Nephron (organoid): Measurements from ENCODE around the gene THSD4.

Source experiments
- H3K27ac Mint-ChIP-seq, 3 experiments: 2 replicates each; pipeline ENCODE4 v1.8.0; 2020; ENCODE audit warnings: mixed read lengths in 3 of 3, mild to moderate bottlenecking in 2 of 3, moderate library complexity in 1 of 3
- H3K27me3 Mint-ChIP-seq: 2 replicates; pipeline ENCODE4 v1.8.0; 2021; ENCODE audit warnings: low read depth, mild to moderate bottlenecking, moderate library complexity, mixed read lengths
- H3K36me3 Mint-ChIP-seq: 2 replicates; pipeline ENCODE4 v1.8.0; 2020; ENCODE audit warnings: low read depth, mixed read lengths
- H3K4me1 Mint-ChIP-seq: 2 replicates; pipeline ENCODE4 v1.8.0; 2020; ENCODE audit warnings: mixed read lengths
- H3K4me3 Mint-ChIP-seq, 3 experiments: 2 replicates each; pipeline ENCODE4 v1.8.0; 2020; ENCODE audit warnings: mild to moderate bottlenecking in 3 of 3, mixed read lengths in 3 of 3, moderate library complexity in 2 of 3
- H3K9me3 Mint-ChIP-seq: 2 replicates; pipeline ENCODE4 v1.8.0; 2020; ENCODE audit warnings: mixed read lengths
- TF ChIP-seq, protein P1 (sequence below), 3 experiments: fragments of 200-600 bp; sonication (generic); IDR thresholded peaks; one replicate each; pipeline ENCODE4 v1.5.0; 2021; ENCODE audit warnings: antibody characterized with exemption in 3 of 3; ENCODE audit not compliant: unreplicated experiment in 3 of 3

Gene THSD4

DNA sequence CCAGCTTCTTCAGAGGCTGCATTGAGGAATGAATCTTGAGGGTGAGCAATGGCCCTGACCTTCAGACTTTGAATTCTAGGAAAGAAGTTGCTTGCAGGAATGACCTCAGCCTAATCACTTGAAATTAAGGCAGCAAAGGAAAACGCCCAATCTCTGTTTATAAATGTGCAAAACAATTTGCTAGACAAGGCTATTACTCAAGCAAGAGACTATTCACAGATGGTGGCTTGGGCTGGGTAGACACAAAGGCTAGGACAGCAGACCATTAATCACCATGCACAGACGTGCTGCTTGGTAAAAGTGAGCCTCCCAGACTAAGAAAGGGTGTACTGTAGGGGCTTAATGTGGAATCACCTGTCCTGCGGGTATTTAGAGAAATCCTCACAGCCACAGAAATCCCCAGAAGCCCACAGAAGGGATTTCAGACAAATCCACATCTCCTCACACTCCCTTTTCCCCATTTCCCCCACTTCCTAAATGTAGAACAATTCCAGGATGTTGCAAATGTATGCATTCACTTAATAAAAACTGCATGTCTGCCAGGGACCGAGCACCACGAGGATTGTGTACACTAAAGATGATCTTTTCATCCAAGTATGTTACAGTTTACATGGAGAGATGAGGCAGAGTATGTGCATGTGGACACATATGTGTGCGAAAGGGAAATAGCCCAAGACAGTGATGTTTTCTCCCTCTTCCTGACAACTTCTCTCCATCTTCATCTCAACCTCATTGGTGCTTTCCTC is 259.5 kb downstream of the THSD4 start:
- Mint-ChIP-seq H3K9me3 (peaks cover 16% of the 10 kb centered on the region), H3K4me3 (no peak overlapping the region), H3K27ac (no peak overlapping the region), H3K36me3 (no peaks in the 10 kb centered on the region), H3K27me3 (peaks cover 3% of the 10 kb centered on the region), H3K4me1 (no peaks in the 10 kb centered on the region)
- TF ChIP-seq, protein P1, sequence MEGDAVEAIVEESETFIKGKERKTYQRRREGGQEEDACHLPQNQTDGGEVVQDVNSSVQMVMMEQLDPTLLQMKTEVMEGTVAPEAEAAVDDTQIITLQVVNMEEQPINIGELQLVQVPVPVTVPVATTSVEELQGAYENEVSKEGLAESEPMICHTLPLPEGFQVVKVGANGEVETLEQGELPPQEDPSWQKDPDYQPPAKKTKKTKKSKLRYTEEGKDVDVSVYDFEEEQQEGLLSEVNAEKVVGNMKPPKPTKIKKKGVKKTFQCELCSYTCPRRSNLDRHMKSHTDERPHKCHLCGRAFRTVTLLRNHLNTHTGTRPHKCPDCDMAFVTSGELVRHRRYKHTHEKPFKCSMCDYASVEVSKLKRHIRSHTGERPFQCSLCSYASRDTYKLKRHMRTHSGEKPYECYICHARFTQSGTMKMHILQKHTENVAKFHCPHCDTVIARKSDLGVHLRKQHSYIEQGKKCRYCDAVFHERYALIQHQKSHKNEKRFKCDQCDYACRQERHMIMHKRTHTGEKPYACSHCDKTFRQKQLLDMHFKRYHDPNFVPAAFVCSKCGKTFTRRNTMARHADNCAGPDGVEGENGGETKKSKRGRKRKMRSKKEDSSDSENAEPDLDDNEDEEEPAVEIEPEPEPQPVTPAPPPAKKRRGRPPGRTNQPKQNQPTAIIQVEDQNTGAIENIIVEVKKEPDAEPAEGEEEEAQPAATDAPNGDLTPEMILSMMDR (IDR thresholded peaks at IDR 0.05; ENCODE audit: unreplicated experiment in 3 of 3) = no peak

DNA sequence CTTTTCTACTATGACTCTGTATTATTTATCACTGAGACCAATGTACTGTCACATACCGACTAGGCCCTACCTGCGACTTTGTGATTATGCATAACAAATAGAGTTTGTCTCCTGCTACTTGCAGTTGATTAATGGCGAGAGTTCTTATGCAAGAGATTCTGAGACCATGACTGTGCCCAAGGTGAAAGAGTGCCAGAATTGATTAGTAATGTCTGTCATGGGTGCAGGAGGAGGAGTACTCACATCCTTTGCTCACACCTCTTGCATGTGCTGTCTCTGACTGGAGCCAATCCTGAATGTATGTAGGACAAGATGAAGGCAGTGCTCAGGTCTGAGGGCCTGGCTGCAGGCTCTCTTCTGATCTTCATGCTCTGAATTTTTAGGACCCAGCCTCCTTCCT is 260.7 kb downstream of the THSD4 start:
- Mint-ChIP-seq H3K4me1 (no peaks in the 10 kb centered on the region), H3K36me3 (no peaks in the 10 kb centered on the region), H3K27me3 (no peaks in the 10 kb centered on the region), H3K9me3 (peaks cover 4% of the 10 kb centered on the region), H3K4me3 (no peak overlapping the region), H3K27ac (no peak overlapping the region)
- TF ChIP-seq, protein P1 (IDR thresholded peaks at IDR 0.05; ENCODE audit: unreplicated experiment in 3 of 3) = no peak

DNA sequence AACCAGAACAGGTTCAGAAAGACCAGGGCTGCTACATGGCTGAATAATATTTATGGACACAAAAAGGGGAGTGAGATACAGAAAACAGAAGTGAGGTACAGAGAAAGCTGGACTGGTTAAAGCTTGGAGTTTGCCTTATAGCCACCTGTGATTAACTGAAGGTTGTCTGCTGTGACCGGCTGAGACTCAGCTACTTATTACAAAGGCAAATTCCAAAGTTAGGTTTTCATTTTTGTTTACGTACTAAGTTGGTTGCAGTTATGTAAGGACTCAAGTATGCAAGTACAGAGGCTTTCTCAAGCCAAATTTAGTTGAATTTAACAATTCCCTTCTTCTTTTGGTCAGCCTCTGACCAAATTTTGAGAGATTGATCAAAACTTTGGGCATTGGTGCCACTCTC is 264.6 kb downstream of the THSD4 start:
- TF ChIP-seq, protein P1 (IDR thresholded peaks at IDR 0.05; ENCODE audit: unreplicated experiment in 3 of 3) = no peak
- no peaks in the 10 kb centered on the region for H3K9me3 Mint-ChIP-seq
- H3K4me3 Mint-ChIP-seq = no peak overlapping the region
- H3K4me1 Mint-ChIP-seq = peaks cover 8% of the 10 kb centered on the region
- no peaks in the 10 kb centered on the region for H3K27me3 Mint-ChIP-seq
- H3K36me3 Mint-ChIP-seq = no peaks in the 10 kb centered on the region
- no peak overlapping the region for H3K27ac Mint-ChIP-seq

DNA sequence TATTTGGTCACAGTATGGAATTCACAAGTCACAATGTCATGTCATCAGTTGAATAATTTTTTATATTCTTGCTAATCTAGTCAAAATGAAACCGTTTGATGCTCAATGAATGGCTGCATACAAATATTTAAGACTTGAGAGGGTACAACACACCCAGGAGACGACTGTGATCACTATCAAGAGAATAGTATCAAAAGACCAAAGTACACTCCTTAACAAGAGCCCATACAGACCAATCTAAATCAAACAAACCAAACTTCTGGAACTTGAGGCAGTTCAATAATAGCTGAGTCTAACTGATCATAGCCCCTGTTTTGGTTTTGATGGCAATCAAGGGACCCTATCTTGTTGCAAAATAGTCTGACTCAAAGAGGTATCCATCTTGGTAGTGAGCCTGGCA is 265.1 kb downstream of the THSD4 start:
- TF ChIP-seq, protein P1 (IDR thresholded peaks at IDR 0.05; ENCODE audit: unreplicated experiment in 3 of 3) = no peak
- Mint-ChIP-seq H3K36me3 (no peaks in the 10 kb centered on the region), H3K27ac (no peak overlapping the region), H3K4me1 (peaks cover 13% of the 10 kb centered on the region), H3K27me3 (no peaks in the 10 kb centered on the region), H3K9me3 (no peaks in the 10 kb centered on the region), H3K4me3 (no peak overlapping the region)

DNA sequence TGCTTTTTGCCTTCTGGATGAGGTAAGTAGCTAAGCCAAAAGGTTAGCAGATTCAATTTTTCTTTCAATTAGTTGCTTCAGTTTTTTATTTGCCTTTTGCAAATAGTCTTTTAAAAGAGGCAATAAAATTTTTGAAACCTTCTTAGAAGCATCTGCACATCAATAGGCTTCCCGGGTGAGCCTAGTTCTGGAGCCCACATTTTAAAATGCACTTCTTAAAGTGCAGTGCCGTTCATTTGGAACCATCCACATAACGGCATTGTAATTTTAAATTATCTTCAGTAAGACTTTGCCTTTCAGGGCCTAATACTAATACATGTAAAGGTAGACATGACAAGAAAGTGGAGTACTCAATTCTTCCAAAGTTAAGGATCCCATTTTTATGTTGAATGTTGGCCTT is 269.2 kb downstream of the THSD4 start:
- peaks cover 3% of the 10 kb centered on the region for H3K9me3 Mint-ChIP-seq
- peak overlapping the region; percentile 38 to 71 (median 69) for H3K27ac Mint-ChIP-seq
- no peaks in the 10 kb centered on the region for H3K27me3 Mint-ChIP-seq
- TF ChIP-seq, protein P1 (IDR thresholded peaks at IDR 0.05; ENCODE audit: unreplicated experiment in 3 of 3) = no peak
- no peak overlapping the region for H3K4me3 Mint-ChIP-seq
- peaks cover 44% of the 10 kb centered on the region for H3K4me1 Mint-ChIP-seq
- H3K36me3 Mint-ChIP-seq = no peaks in the 10 kb centered on the region

DNA sequence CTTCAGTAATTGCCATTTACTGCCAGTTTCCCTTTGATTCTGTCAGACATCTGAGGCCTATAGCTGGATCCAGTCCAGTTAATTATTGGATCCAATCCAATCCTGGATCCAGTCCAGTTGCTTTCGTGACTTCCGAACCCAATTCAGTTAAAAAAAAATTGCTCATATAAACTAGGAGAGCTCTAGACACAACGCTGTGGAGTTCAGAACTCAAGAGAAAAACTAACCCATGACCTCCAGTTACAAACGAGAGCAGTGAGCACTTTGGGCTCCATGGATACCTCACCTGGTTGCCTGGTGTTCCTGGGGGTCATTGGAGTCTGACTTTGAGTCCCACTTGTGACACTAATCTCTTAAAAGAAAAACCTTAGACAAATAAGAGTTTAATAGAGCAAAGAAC is 269.8 kb downstream of the THSD4 start:
- peaks cover 3% of the 10 kb centered on the region for H3K9me3 Mint-ChIP-seq
- H3K4me3 Mint-ChIP-seq = no peak overlapping the region
- peaks cover 44% of the 10 kb centered on the region for H3K4me1 Mint-ChIP-seq
- H3K27ac Mint-ChIP-seq = peak overlapping the region; percentile 38 to 71 (median 69)
- TF ChIP-seq, protein P1 (IDR thresholded peaks at IDR 0.05; ENCODE audit: unreplicated experiment in 3 of 3) = no peak
- no peaks in the 10 kb centered on the region for H3K27me3 Mint-ChIP-seq
- no peaks in the 10 kb centered on the region for H3K36me3 Mint-ChIP-seq
